ENCODE data around the gene ARHGAP36.

GRCh38 chrX:131083510-131084142 lies 25.5 kb downstream of the ARHGAP36 start:
- TF ChIP-seq CTCF (IDR thresholded peaks at IDR 0.05) (no peak), AFF4 (CRISPR knock-in tag; IDR thresholded peaks at IDR 0.05; ENCODE audit: borderline replicate concordance) (no peak), USF2 (CRISPR knock-in tag; IDR thresholded peaks at IDR 0.05) (no peak), TP53 (CRISPR knock-in tag; IDR thresholded peaks at IDR 0.05) (no peak), RELA (CRISPR knock-in tag; IDR thresholded peaks at IDR 0.05; ENCODE audit: borderline replicate concordance) (no peak), TEAD4 (CRISPR knock-in tag; IDR thresholded peaks at IDR 0.05) (0 out of 2 replicates have a peak, but pooled peaks have one; percentile 32), ZNF281 (CRISPR knock-in tag; IDR thresholded peaks at IDR 0.05) (no peak)
